ENCODE measurements around the gene ATP6V1F.

DNA sequence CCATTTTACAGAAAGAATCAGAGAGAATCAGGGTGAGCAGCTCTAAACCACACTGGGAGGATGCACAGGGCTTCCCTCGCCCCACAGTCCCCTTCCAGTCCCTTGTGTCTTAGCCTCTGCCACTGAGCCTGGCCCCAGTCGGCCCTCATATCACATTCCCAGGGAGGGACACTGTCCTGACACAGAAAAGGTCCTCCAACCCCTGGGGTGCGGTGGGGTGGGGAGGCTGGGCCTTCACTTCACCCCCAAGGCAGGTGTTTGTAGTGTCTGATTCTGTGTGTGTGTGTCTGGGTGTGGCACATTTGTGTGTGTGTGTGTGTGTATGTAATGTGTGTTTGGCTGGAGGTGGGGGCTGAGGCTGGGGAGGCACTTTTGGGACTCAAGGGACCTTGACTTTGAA lies 49.6 kb downstream of the ATP6V1F start:
- TF ChIP-seq CTCF (IDR thresholded peaks at IDR 0.05; ENCODE audit: low read length) (no peak), EZH2 (IDR thresholded peaks at IDR 0.05; ENCODE audit: borderline replicate concordance, low read length) (no peak)

All from OCI-LY1 (cell line).